ENCODE measurements around the gene SHANK1. TPM values are rescaled to one million over a fixed set of nuclear protein-coding genes. Genes with fewer than 3 reads are reported as not detected.

SHANK1 gene
- total RNA-seq, 1 donor from 2014 or later = 0.25 TPM

GRCh38 chr19:50729894-50730293 is 10.3 kb upstream of the SHANK1 start:
- TF ChIP-seq, protein P1, sequence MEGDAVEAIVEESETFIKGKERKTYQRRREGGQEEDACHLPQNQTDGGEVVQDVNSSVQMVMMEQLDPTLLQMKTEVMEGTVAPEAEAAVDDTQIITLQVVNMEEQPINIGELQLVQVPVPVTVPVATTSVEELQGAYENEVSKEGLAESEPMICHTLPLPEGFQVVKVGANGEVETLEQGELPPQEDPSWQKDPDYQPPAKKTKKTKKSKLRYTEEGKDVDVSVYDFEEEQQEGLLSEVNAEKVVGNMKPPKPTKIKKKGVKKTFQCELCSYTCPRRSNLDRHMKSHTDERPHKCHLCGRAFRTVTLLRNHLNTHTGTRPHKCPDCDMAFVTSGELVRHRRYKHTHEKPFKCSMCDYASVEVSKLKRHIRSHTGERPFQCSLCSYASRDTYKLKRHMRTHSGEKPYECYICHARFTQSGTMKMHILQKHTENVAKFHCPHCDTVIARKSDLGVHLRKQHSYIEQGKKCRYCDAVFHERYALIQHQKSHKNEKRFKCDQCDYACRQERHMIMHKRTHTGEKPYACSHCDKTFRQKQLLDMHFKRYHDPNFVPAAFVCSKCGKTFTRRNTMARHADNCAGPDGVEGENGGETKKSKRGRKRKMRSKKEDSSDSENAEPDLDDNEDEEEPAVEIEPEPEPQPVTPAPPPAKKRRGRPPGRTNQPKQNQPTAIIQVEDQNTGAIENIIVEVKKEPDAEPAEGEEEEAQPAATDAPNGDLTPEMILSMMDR (IDR thresholded peaks at IDR 0.05; ENCODE audit: borderline replicate concordance) = no peak
- H3K27me3 ChIP-seq (ENCODE audit: low read depth) = peaks cover 87% of the 10 kb centered on the region
- intact Hi-C loops (cut with micrococcal nuclease) = no loop called here
- no peaks in the 10 kb centered on the region for H3K9me3 ChIP-seq (replicated peaks)
- no peak overlapping the region for H3K4me3 ChIP-seq
- peaks cover 10% of the 10 kb centered on the region for H3K4me1 ChIP-seq
- no peak for DNase-seq
- no peaks in the 10 kb centered on the region for H3K36me3 ChIP-seq
- H3K27ac ChIP-seq (replicated peaks) = no peak overlapping the region

- peaks cover 87% of the 10 kb centered on the region for H3K27me3 ChIP-seq (ENCODE audit: low read depth)
- DNase-seq = peak; percentile 76
- peaks cover 24% of the 10 kb centered on the region for H3K4me1 ChIP-seq
- TF ChIP-seq, protein P1 (IDR thresholded peaks at IDR 0.05; ENCODE audit: borderline replicate concordance) = no peak
- no peaks in the 10 kb centered on the region for H3K9me3 ChIP-seq (replicated peaks)
- peak overlapping the region; percentile 16 for H3K4me3 ChIP-seq
- H3K27ac ChIP-seq (replicated peaks) = no peak overlapping the region
- no peaks in the 10 kb centered on the region for H3K36me3 ChIP-seq
- intact Hi-C loops (cut with micrococcal nuclease) = no loop called here
Measured at GRCh38 chr19:50728084-50728737, 8.6 kb upstream of the SHANK1 start.

DNA sequence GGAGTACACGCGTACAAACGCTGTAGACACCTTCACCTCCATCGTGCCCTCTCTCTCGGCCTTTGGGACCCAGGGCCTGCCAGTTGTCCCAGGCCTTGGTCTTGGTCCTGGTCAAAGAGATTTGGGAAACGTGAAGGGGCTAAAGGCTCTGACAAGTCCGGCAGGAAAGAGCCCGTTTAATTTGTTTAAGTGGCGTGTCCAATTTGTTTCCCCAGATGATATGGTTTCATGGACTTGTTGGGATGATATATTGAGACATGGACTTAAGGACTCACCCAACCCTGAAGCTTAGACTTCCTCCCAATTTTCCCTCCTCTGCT is 6.3 kb upstream of the SHANK1 start:
- intact Hi-C loops (cut with micrococcal nuclease) = no loop called here
- H3K27me3 ChIP-seq (ENCODE audit: low read depth) = peaks cover 87% of the 10 kb centered on the region

DNA sequence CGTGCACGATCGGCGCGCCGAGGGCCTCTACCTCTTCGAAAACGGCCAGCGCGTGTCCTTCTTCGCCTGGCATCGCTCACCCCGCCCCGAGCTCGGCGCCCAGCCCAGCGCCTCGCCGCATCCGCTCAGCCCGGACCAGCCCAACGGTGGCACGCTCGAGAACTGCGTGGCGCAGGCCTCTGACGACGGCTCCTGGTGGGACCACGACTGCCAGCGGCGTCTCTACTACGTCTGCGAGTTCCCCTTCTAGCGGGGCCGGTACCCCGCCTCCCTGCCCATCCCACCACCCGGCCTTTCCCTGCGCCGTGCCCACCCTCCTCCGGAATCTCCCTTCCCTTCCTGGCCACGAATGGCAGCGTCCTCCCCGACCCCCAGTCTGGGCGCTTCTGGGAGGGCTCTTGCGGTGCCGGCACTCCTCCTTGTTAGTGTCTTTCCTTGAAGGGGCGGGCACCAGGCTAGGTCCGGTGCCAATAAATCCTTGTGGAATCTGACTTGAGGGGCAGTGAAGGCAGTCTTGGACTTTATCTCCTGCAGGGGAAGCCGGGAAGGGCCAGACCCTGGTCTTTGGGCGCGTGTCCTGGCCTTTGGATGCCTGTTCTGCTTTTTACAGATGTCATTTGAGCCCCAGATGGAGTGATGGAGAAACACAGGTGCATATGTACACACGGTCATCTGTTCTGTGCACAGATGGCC is 5.8 kb upstream of the SHANK1 start:
- TF ChIP-seq, protein P1 (IDR thresholded peaks at IDR 0.05; ENCODE audit: borderline replicate concordance) = no peak
- Histone ChIP-seq H3K27ac (replicated peaks) (peak overlapping the region; percentile 69), H3K4me3 (peak overlapping the region; percentile 73), H3K4me1 (peaks cover 24% of the 10 kb centered on the region), H3K36me3 (no peaks in the 10 kb centered on the region), H3K27me3 (ENCODE audit: low read depth) (peaks cover 87% of the 10 kb centered on the region), H3K9me3 (replicated peaks) (no peaks in the 10 kb centered on the region)
- intact Hi-C loops (cut with micrococcal nuclease) = no loop called here
- DNase-seq = no peak

More for the DNA sequence above, 6.3 kb upstream of the SHANK1 start:
- no peak for DNase-seq
- H3K27ac ChIP-seq (replicated peaks) = no peak overlapping the region
- peaks cover 24% of the 10 kb centered on the region for H3K4me1 ChIP-seq
- peak overlapping the region; percentile 73 for H3K4me3 ChIP-seq
- H3K9me3 ChIP-seq (replicated peaks) = no peaks in the 10 kb centered on the region
- TF ChIP-seq, protein P1 (IDR thresholded peaks at IDR 0.05; ENCODE audit: borderline replicate concordance) = no peak
- no peaks in the 10 kb centered on the region for H3K36me3 ChIP-seq

DNA sequence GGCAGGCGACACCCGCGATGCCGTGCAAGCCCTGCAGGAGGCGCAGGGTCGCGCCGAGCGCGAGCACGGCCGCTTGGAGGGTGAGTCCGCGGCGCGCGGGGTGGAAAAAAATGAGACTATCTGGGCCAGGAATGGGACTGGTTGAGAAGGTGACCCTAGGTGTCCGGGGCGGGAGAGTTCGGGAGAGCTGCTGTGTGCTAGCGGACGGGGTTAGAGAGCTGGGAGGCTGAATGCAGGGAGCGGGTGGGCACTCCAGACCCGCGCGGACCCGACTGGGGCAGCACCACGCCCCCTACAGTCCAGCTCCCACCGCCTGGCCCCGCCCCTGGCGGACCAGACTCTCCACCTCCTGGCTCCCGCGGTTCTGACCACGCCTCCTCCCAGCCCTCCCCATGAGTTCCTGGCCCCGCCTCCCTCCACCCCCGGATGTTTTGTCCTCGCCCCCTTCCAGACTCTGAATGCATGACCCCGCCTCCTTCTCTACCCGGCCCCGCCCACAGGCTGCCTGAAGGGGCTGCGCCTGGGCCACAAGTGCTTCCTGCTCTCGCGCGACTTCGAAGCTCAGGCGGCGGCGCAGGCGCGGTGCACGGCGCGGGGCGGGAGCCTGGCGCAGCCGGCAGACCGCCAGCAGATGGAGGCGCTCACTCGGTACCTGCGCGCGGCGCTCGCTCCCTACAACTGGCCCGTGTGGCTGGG is 5.1 kb upstream of the SHANK1 start:
- H3K27ac ChIP-seq (replicated peaks) = peak overlapping the region; percentile 69
- H3K9me3 ChIP-seq (replicated peaks) = no peaks in the 10 kb centered on the region
- peaks cover 24% of the 10 kb centered on the region for H3K4me1 ChIP-seq
- H3K27me3 ChIP-seq (ENCODE audit: low read depth) = peaks cover 91% of the 10 kb centered on the region
- no peaks in the 10 kb centered on the region for H3K36me3 ChIP-seq
- peak; percentile 98 for DNase-seq
- intact Hi-C loops (cut with micrococcal nuclease) = no loop called here
- TF ChIP-seq, protein P1 (IDR thresholded peaks at IDR 0.05; ENCODE audit: borderline replicate concordance) = peak; percentile 77
- H3K4me3 ChIP-seq = peak overlapping the region; percentile 73
